RWPE2 (cell line): Measurements from ENCODE around the gene GLTPD2.
A peak's percentile ranks its signal among the peaks of the same experiment; 100 is the strongest.

Source experiments
- ATAC-seq: fragments of 200-7000 bp; cut with Tn5 transposase; 3 replicates; pipeline ENCODE4 v1.9.1; 2021; ENCODE audit warnings: low read depth
- DNase-seq: peaks from one replicate; pipeline ENCODE4 v3.0.0-alpha.2; 2020; ENCODE audit warnings: low spot score
- H3K27ac ChIP-seq: fragments of 450-650 bp; 2 replicates; pipeline ENCODE4 v1.5.1; 2017; ENCODE audit warnings: mild to moderate bottlenecking; ENCODE audit not compliant: poor library complexity, severe bottlenecking
- H3K27me3 ChIP-seq: fragments of 250-450 bp; sonication (Bioruptor Pico); 2 replicates; pipeline ENCODE4 v1.5.1; 2021; ENCODE audit warnings: mild to moderate bottlenecking, moderate library complexity; ENCODE audit not compliant: insufficient read depth, poor library complexity, severe bottlenecking
- H3K36me3 ChIP-seq: fragments of 250-450 bp; sonication (Bioruptor Pico); 2 replicates; pipeline ENCODE4 v1.5.1; 2020; ENCODE audit warnings: low read depth, mild to moderate bottlenecking, moderate library complexity
- H3K4me1 ChIP-seq: fragments of 250-450 bp; sonication (Bioruptor Pico); 2 replicates; pipeline ENCODE4 v1.5.1; 2021; ENCODE audit warnings: mild to moderate bottlenecking, moderate library complexity; ENCODE audit not compliant: insufficient read depth, poor library complexity, severe bottlenecking
- H3K4me3 ChIP-seq: fragments of 250-450 bp; sonication (Bioruptor Pico); 2 replicates; pipeline ENCODE4 v1.5.1; 2021; ENCODE audit warnings: mild to moderate bottlenecking, moderate library complexity; ENCODE audit not compliant: severe bottlenecking
- H3K9me3 ChIP-seq: fragments of 250-450 bp; sonication (Bioruptor Pico); 2 replicates; pipeline ENCODE4 v1.5.1; 2021; ENCODE audit warnings: mild to moderate bottlenecking, moderate library complexity; ENCODE audit not compliant: severe bottlenecking
- CTCF ChIP-seq: fragments of 450-650 bp; IDR thresholded peaks from one replicate; pipeline ENCODE4 v1.5.1; 2017; ENCODE audit warnings: mild to moderate bottlenecking, moderate library complexity; ENCODE audit not compliant: poor library complexity, severe bottlenecking

GLTPD2 gene

GRCh38 chr17:4806456-4806776 lies 17.7 kb downstream of the GLTPD2 start:
- H3K4me3 ChIP-seq, result peak overlapping the region; percentile 97
- H3K9me3 ChIP-seq, result no peaks in the 10 kb centered on the region
- peak; percentile 9 for ATAC-seq
- H3K4me1 ChIP-seq, result peaks cover 4% of the 10 kb centered on the region
- DNase-seq, result no peak
- peak overlapping the region; percentile 32 for H3K27ac ChIP-seq
- no peaks in the 10 kb centered on the region for H3K27me3 ChIP-seq
- no peak for TF ChIP-seq CTCF
- peaks cover 22% of the 10 kb centered on the region for H3K36me3 ChIP-seq

DNA sequence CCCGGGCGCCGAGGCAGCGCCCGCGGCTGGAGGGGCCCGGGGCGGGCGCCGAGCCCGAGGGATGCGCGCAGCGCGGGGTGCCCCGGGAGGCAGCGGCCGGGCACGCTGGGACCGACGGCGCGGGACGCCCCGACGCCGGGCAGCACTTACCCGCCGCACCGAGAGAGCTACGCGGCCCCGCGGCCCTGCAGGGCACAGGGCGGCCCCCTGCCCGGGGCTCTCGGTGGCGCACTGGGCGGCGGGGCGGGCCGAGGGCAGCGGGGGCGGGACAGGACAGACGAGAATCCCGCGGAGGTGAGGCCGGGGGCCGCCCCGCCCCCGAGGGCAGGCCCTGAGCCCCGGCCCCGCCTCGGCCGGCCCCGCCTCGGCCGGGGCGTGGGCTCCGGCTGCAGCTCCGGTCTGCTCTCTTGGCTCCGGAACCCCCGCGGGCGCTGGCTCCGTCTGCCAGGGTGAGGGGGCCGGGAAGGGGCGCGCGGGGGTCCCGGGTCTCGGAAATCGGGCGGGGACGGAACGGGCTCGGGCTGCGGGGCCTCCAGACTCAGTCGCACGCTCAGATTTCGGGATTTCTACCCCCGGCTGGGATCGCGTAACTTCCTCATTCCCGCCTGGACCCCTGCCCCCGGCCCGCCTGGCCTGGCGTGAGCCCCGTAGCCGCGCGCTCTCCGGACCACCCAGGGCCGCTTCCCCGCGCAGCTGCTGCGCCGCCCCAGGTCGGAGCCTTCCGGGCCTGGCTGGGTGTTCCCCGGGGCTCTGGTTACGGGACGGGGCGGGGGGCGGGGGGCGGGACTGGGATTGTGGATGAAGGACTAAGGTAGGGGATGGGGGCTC lies 18.2 kb downstream of the GLTPD2 start, which contains the start of gene PLD2:
Gene PLD2, plus strand, starts transcription at position 376 of the 828 bp plus-strand sequence. CDS start 621 bp downstream, outside the sequence.
- ATAC-seq (peak; percentile 96), DNase-seq (peak; percentile 82)
- Histone ChIP-seq H3K27me3 (no peaks in the 10 kb centered on the region), H3K4me1 (peaks cover 4% of the 10 kb centered on the region), H3K9me3 (no peaks in the 10 kb centered on the region), H3K4me3 (peak within 1 kb of the TSS; percentile 97), H3K27ac (peak within 1 kb of the TSS; percentile 32), H3K36me3 (peaks cover 22% of the 10 kb centered on the region)
- TF ChIP-seq CTCF, result no peak

- no peak for DNase-seq
- H3K4me3 ChIP-seq, result peak overlapping the region; percentile 97
- peaks cover 4% of the 10 kb centered on the region for H3K4me1 ChIP-seq
Observed at GRCh38 chr17:4807605-4808377, 19.0 kb downstream of the GLTPD2 start.

GRCh38 chr17:4808378-4808767 lies 19.6 kb downstream of the GLTPD2 start:
- DNase-seq (no peak), ATAC-seq (no peak)
- TF ChIP-seq CTCF, result no peak
- H3K36me3 ChIP-seq, result peaks cover 22% of the 10 kb centered on the region
- H3K9me3 ChIP-seq, result no peaks in the 10 kb centered on the region
- peaks cover 4% of the 10 kb centered on the region for H3K4me1 ChIP-seq
- no peak overlapping the region for H3K4me3 ChIP-seq
- H3K27me3 ChIP-seq, result no peaks in the 10 kb centered on the region
- no peak overlapping the region for H3K27ac ChIP-seq

More at GRCh38 chr17:4807605-4808377, 19.0 kb downstream of the GLTPD2 start:
- no peaks in the 10 kb centered on the region for H3K9me3 ChIP-seq
- no peak for TF ChIP-seq CTCF
- H3K27ac ChIP-seq, result peak overlapping the region; percentile 32
- no peak for ATAC-seq
- peaks cover 22% of the 10 kb centered on the region for H3K36me3 ChIP-seq
- H3K27me3 ChIP-seq, result no peaks in the 10 kb centered on the region
